MM.1S (cell line): ENCODE measurements around the gene PPP2R1B.

Experiments used
- DNase-seq: peaks from one replicate; pipeline ENCODE4 v3.0.0-alpha.2; 2015
- H2AFZ ChIP-seq: fragments of 300-600 bp; sonication (generic); 2 replicates; pipeline ENCODE4 v1.6.0; 2016; ENCODE audit warnings: antibody characterized with exemption, low read length
- H3F3A ChIP-seq: fragments of 300-600 bp; sonication (generic); 2 replicates; pipeline ENCODE4 v1.6.1; 2016; ENCODE audit warnings: mild to moderate bottlenecking, antibody characterized with exemption, low read length, moderate library complexity, mixed read lengths; ENCODE audit not compliant: insufficient read depth
- H3K27ac ChIP-seq: fragments of 300-600 bp; sonication (generic); 2 replicates; pipeline ENCODE4 v1.5.1; 2016; ENCODE audit warnings: mild to moderate bottlenecking, low read length
- H3K27me3 ChIP-seq: fragments of 300-600 bp; sonication (generic); replicated peaks from 2 replicates; pipeline ENCODE4 v1.6.0; 2016; ENCODE audit warnings: low read length; ENCODE audit not compliant: insufficient read depth
- H3K36me3 ChIP-seq: fragments of 300-600 bp; sonication (generic); replicated peaks from 2 replicates; pipeline ENCODE4 v1.6.1; 2016; ENCODE audit warnings: mild to moderate bottlenecking, low read length, mixed read lengths; ENCODE audit not compliant: insufficient read depth
- H3K4me1 ChIP-seq: fragments of 300-600 bp; sonication (generic); 2 replicates; pipeline ENCODE4 v1.6.1; 2016; ENCODE audit warnings: low read length, mixed read lengths
- H3K4me2 ChIP-seq: fragments of 300-600 bp; sonication (generic); 2 replicates; pipeline ENCODE4 v1.6.0; 2016; ENCODE audit warnings: low read depth, low read length
- H3K4me3 ChIP-seq: fragments of 300-600 bp; sonication (generic); 2 replicates; pipeline ENCODE4 v1.5.1; 2016; ENCODE audit warnings: low read length, mixed read lengths
- H3K79me2 ChIP-seq: fragments of 300-600 bp; sonication (generic); 2 replicates; pipeline ENCODE4 v1.6.1; 2016; ENCODE audit warnings: mixed run types, low read length, mixed read lengths
- H3K9ac ChIP-seq: fragments of 300-600 bp; sonication (generic); 2 replicates; pipeline ENCODE4 v1.6.1; 2016; ENCODE audit warnings: low read length, mixed read lengths
- H3K9me2 ChIP-seq: fragments of 300-600 bp; sonication (generic); replicated peaks from 2 replicates; pipeline ENCODE4 v1.6.1; 2016; ENCODE audit warnings: mild to moderate bottlenecking, low read length, mixed read lengths; ENCODE audit not compliant: insufficient read depth
- H3K9me3 ChIP-seq: fragments of 300-600 bp; sonication (generic); replicated peaks from 2 replicates; pipeline ENCODE4 v1.6.1; 2016; ENCODE audit warnings: mild to moderate bottlenecking, low read length, mixed read lengths; ENCODE audit not compliant: insufficient read depth
- H4K20me1 ChIP-seq: fragments of 300-600 bp; sonication (generic); 2 replicates; pipeline ENCODE4 v1.6.1; 2016; ENCODE audit warnings: mild to moderate bottlenecking, low read length, moderate library complexity, mixed read lengths; ENCODE audit not compliant: insufficient read depth
- CTCF ChIP-seq: fragments of 300-600 bp; sonication (generic); IDR thresholded peaks from 2 replicates; pipeline ENCODE4 v1.5.1; 2016; ENCODE audit warnings: antibody characterized with exemption, low read length, mixed read lengths
- EZH2 ChIP-seq: fragments of 300-600 bp; sonication (generic); optimal IDR thresholded peaks from 2 replicates; pipeline ENCODE3; 2017; ENCODE audit warnings: low read depth, mild to moderate bottlenecking, antibody characterized with exemption, low read length, mixed read lengths
- EZH2phosphoT487 ChIP-seq: fragments of 300-600 bp; sonication (generic); IDR thresholded peaks from 2 replicates; pipeline ENCODE4 v1.6.1; 2018; ENCODE audit warnings: antibody characterized with exemption, low read length

PPP2R1B gene

GRCh38 chr11:111736621-111737443 lies 29.4 kb downstream of the PPP2R1B start:
- Histone ChIP-seq H3K4me2 (no peak overlapping the region), H3K4me3 (no peak overlapping the region), H3K27ac (no peak overlapping the region), H3K9me3 (no peaks in the 10 kb centered on the region), H3K79me2 (no peaks in the 10 kb centered on the region), H2AFZ (no peak overlapping the region), H3K4me1 (no peaks in the 10 kb centered on the region), H3K9me2 (no peaks in the 10 kb centered on the region), H3K36me3 (no peaks in the 10 kb centered on the region; the same call in 1 of the 2 replicates), H3F3A (no peaks in the 10 kb centered on the region), H3K27me3 (no peaks in the 10 kb centered on the region), H4K20me1 (no peaks in the 10 kb centered on the region), H3K9ac (no peak overlapping the region)
- TF ChIP-seq EZH2 (no peak), CTCF (no peak), EZH2phosphoT487 (no peak)
- DNase-seq, result no peak

DNA sequence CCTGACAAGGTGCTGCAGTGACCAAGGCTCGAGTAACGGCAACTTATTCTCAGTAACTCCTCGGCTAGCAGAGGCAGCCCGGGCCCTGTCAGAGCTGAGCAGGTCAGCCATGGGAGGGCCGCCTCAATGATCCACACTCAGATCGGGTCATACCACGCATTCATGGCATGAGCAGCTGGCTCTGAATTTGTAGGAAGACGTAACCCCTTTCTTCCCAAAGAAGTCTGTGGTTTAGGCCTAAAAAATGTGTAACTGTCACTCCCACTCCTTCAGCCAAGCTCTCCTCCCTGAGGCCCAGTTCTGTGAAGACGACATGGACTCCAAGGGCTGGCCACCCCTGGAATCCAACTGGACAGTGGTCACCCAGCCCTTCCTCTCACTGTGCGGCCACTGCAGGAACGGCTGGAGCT lies 30.0 kb downstream of the PPP2R1B start:
- H3K79me2 ChIP-seq, result no peaks in the 10 kb centered on the region
- no peaks in the 10 kb centered on the region for H3F3A ChIP-seq
- no peak overlapping the region for H3K9ac ChIP-seq
- TF ChIP-seq EZH2, result no peak
- DNase-seq, result no peak
- no peak overlapping the region for H3K4me3 ChIP-seq
- H4K20me1 ChIP-seq, result no peaks in the 10 kb centered on the region
- no peaks in the 10 kb centered on the region for H3K9me2 ChIP-seq
- H3K9me3 ChIP-seq, result no peaks in the 10 kb centered on the region
- no peak overlapping the region for H3K27ac ChIP-seq
- H3K36me3 ChIP-seq, result no peaks in the 10 kb centered on the region; the same call in 1 of the 2 replicates
- H3K4me2 ChIP-seq, result no peak overlapping the region
- H3K4me1 ChIP-seq, result no peaks in the 10 kb centered on the region
- H3K27me3 ChIP-seq, result no peaks in the 10 kb centered on the region
- H2AFZ ChIP-seq, result no peak overlapping the region

GRCh38 chr11:111735262-111736116 lies 30.7 kb downstream of the PPP2R1B start:
- no peaks in the 10 kb centered on the region for H3K36me3 ChIP-seq
- no peaks in the 10 kb centered on the region for H3F3A ChIP-seq
- no peaks in the 10 kb centered on the region for H3K79me2 ChIP-seq
- no peak overlapping the region for H3K4me2 ChIP-seq
- no peak overlapping the region for H3K4me3 ChIP-seq
- H3K9ac ChIP-seq, result no peak overlapping the region
- TF ChIP-seq EZH2phosphoT487, result no peak
- TF ChIP-seq CTCF, result no peak
- no peak for TF ChIP-seq EZH2
- no peak overlapping the region for H2AFZ ChIP-seq
- no peaks in the 10 kb centered on the region for H4K20me1 ChIP-seq
- no peak for DNase-seq
- no peaks in the 10 kb centered on the region for H3K9me2 ChIP-seq
- H3K27ac ChIP-seq, result no peak overlapping the region
- H3K9me3 ChIP-seq, result no peaks in the 10 kb centered on the region
- no peaks in the 10 kb centered on the region for H3K27me3 ChIP-seq
- no peaks in the 10 kb centered on the region for H3K4me1 ChIP-seq
